GM18861 (cell line): ENCODE measurements around the gene PIK3C2A.

Experiments used
- ATAC-seq: cut with Tn5 transposase; IDR thresholded peaks from one replicate; pipeline ENCODE4 v1.9.1; 2021; ENCODE audit not compliant: unreplicated experiment

PIK3C2A gene

GRCh38 chr11:17214338-17214737 lies 6.6 kb upstream of the PIK3C2A start:
- ATAC-seq = no peak

GRCh38 chr11:17211286-17211685 lies 3.5 kb upstream of the PIK3C2A start:
- no peak for ATAC-seq

- no peak for ATAC-seq
Measured at GRCh38 chr11:17209939-17210245, 2.1 kb upstream of the PIK3C2A start.

- ATAC-seq = peak; percentile 61
Measured at GRCh38 chr11:17208257-17208999, 642 bp upstream of the PIK3C2A start.

GRCh38 chr11:17206463-17206862 lies 1.3 kb downstream of the PIK3C2A start:
- no peak for ATAC-seq

GRCh38 chr11:17197431-17197898 lies 10.3 kb downstream of the PIK3C2A start:
- no peak for ATAC-seq

GRCh38 chr11:17188675-17189074 lies 19.1 kb downstream of the PIK3C2A start:
- no peak for ATAC-seq

- ATAC-seq = no peak
Measured at GRCh38 chr11:17186932-17187692, 20.7 kb downstream of the PIK3C2A start.

GRCh38 chr11:17185938-17186337 lies 21.8 kb downstream of the PIK3C2A start:
- ATAC-seq = no peak

- no peak for ATAC-seq
Measured at GRCh38 chr11:17184882-17185587, 22.8 kb downstream of the PIK3C2A start.

GRCh38 chr11:17183836-17184235 lies 23.9 kb downstream of the PIK3C2A start:
- no peak for ATAC-seq

- ATAC-seq = no peak
Measured at GRCh38 chr11:17179970-17180369, 27.8 kb downstream of the PIK3C2A start.

GRCh38 chr11:17173332-17173731 lies 34.5 kb downstream of the PIK3C2A start:
- no peak for ATAC-seq

- ATAC-seq = no peak
Measured at GRCh38 chr11:17171916-17172315, 35.9 kb downstream of the PIK3C2A start.

GRCh38 chr11:17171343-17171742 lies 36.4 kb downstream of the PIK3C2A start:
- no peak for ATAC-seq

GRCh38 chr11:17169876-17170275 lies 37.9 kb downstream of the PIK3C2A start:
- ATAC-seq = no peak

GRCh38 chr11:17165247-17165890 lies 42.4 kb downstream of the PIK3C2A start:
- ATAC-seq = no peak

- no peak for ATAC-seq
Measured at GRCh38 chr11:17164361-17165246, 43.2 kb downstream of the PIK3C2A start.

- ATAC-seq = no peak
Measured at GRCh38 chr11:17163736-17164135, 44.0 kb downstream of the PIK3C2A start.

- ATAC-seq = no peak
Measured at GRCh38 chr11:17163291-17163690, 44.5 kb downstream of the PIK3C2A start.
